ENCODE results near the gene NRCAM.

The NRCAM gene

GRCh38 chr7:108488768-108489538, 32.7 kb upstream of the NRCAM start:
- DNase-seq (ENCODE audit: low read depth) = peak; percentile 67
- TF ChIP-seq, protein P1, sequence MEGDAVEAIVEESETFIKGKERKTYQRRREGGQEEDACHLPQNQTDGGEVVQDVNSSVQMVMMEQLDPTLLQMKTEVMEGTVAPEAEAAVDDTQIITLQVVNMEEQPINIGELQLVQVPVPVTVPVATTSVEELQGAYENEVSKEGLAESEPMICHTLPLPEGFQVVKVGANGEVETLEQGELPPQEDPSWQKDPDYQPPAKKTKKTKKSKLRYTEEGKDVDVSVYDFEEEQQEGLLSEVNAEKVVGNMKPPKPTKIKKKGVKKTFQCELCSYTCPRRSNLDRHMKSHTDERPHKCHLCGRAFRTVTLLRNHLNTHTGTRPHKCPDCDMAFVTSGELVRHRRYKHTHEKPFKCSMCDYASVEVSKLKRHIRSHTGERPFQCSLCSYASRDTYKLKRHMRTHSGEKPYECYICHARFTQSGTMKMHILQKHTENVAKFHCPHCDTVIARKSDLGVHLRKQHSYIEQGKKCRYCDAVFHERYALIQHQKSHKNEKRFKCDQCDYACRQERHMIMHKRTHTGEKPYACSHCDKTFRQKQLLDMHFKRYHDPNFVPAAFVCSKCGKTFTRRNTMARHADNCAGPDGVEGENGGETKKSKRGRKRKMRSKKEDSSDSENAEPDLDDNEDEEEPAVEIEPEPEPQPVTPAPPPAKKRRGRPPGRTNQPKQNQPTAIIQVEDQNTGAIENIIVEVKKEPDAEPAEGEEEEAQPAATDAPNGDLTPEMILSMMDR (IDR thresholded peaks at IDR 0.05; ENCODE audit: low read length, missing control alignments) = peak; percentile 4
- no peak overlapping the region for H3K4me3 ChIP-seq (replicated peaks; ENCODE audit: low read depth, low read length)

DNA sequence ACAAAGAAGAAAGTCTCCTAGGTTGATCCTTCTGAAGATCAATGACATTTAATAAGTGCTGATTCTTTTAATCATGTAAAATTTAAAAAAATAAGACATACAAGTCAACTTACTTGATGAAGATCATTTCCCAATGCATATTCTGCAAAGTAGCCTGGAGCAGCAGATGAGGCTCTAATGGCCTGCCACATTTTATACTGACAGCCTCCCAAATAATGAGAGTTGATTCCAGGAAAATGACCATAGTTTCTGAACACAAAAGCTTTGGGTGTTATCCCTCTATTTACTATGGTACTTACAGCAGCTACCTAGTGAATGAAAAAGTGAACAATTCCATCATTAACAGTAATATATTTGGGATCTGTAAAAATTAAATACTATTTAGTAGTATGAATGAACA, 31.4 kb upstream of the NRCAM start:
- TF ChIP-seq, protein P1 (IDR thresholded peaks at IDR 0.05; ENCODE audit: low read length, missing control alignments) = no peak
- no peak for DNase-seq (ENCODE audit: low read depth)
- no peak overlapping the region for H3K4me3 ChIP-seq (replicated peaks; ENCODE audit: low read depth, low read length)

- DNase-seq (ENCODE audit: low read depth) = peak; percentile 71
- TF ChIP-seq, protein P1 (IDR thresholded peaks at IDR 0.05; ENCODE audit: low read length, missing control alignments) = no peak
- H3K4me3 ChIP-seq (replicated peaks; ENCODE audit: low read depth, low read length) = no peak overlapping the region
Observed at GRCh38 chr7:108486291-108486966, 30.2 kb upstream of the NRCAM start.

DNA sequence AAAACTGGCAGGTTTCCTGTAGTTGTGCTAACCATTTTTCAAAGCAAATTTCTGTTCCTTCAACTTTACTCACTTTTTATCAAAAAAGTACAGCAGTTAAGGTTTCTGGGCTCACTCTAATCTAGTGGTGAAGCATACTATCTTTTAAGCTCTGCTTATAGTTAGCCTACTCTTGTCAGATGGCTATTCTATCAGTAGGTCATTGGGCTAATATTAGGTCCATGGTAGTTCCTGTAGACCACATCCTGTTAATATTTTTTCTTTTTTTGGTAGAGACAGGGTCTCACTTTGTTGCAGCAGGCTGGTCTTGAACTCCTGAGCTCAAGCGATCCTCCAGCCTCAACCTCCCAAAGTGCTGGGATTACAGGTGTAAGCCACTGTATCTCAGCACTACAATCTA, 27.9 kb upstream of the NRCAM start:
- no peak overlapping the region for H3K4me3 ChIP-seq (replicated peaks; ENCODE audit: low read depth, low read length)
- DNase-seq (ENCODE audit: low read depth) = no peak
- TF ChIP-seq, protein P1 (IDR thresholded peaks at IDR 0.05; ENCODE audit: low read length, missing control alignments) = no peak

GRCh38 chr7:108480311-108480710, 24.1 kb upstream of the NRCAM start:
- TF ChIP-seq, protein P1 (IDR thresholded peaks at IDR 0.05; ENCODE audit: low read length, missing control alignments) = no peak
- DNase-seq (ENCODE audit: low read depth) = no peak
- H3K4me3 ChIP-seq (replicated peaks; ENCODE audit: low read depth, low read length) = no peak overlapping the region

DNA sequence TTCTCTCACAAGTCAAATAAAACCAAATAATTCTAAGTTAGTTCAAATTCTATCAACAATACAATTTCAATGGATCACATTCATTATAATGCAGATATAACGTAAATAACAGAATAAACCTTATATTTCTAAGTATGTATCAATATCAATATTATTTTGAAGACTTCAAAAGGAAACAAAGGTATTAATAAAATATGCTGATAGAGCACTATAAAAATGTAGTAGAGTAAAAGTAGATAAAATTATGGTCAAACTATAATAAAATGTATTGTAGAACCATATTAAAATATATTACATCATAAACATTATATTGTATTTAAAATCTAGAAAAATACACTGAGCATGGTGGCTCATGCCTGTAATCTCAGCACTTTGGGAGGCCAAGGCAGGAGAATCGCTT, 23.5 kb upstream of the NRCAM start:
- H3K4me3 ChIP-seq (replicated peaks; ENCODE audit: low read depth, low read length) = no peak overlapping the region
- TF ChIP-seq, protein P1 (IDR thresholded peaks at IDR 0.05; ENCODE audit: low read length, missing control alignments) = no peak
- DNase-seq (ENCODE audit: low read depth) = no peak

All from fibroblast of pulmonary artery (primary cell).